Stimulated activated naive CD8-positive, alpha-beta T cell treated with anti-CD3 and anti-CD28 coated beads, Interleukin-15, amount 100 ng/mL, for 72 hours (primary cell): ENCODE data around the gene SKA1.
"Not testable (repeated sequence)": the region's sequence is repeated elsewhere in the genome, so short reads cannot be mapped to it uniquely, and the experiment has no call there.

Experiments used
- ATAC-seq: fragments of 150-1000 bp; cut with Tn5 transposase; 2 replicates; pipeline ENCODE4 v1.10.0; 2021; ENCODE audit warnings: mild to moderate bottlenecking, moderate library complexity
- DNase-seq, 2 donors: peaks; one replicate each; pipeline ENCODE4 v3.0.0; 2021 to 2022
- H3K27ac Mint-ChIP-seq, 2 donors: one replicate each; pipeline ENCODE4 v1.8.0; 2022; ENCODE audit warnings: mild to moderate bottlenecking in 2 of 2, mixed read lengths in 2 of 2, moderate library complexity in 2 of 2
- H3K27me3 Mint-ChIP-seq: one replicate; pipeline ENCODE4 v1.8.0; 2022; ENCODE audit warnings: mixed read lengths
- H3K4me1 Mint-ChIP-seq: one replicate; pipeline ENCODE4 v1.8.0; 2022; ENCODE audit warnings: mild to moderate bottlenecking, mixed read lengths
- H3K4me3 Mint-ChIP-seq, 2 donors: one replicate each; pipeline ENCODE4 v1.8.0; 2022; ENCODE audit warnings: mild to moderate bottlenecking in 2 of 2, mixed read lengths in 2 of 2, moderate library complexity in 1 of 2
- H3K9me3 Mint-ChIP-seq, 2 donors: one replicate each; pipeline ENCODE4 v1.8.0; 2022; ENCODE audit warnings: mixed read lengths in 2 of 2

Gene SKA1

DNA sequence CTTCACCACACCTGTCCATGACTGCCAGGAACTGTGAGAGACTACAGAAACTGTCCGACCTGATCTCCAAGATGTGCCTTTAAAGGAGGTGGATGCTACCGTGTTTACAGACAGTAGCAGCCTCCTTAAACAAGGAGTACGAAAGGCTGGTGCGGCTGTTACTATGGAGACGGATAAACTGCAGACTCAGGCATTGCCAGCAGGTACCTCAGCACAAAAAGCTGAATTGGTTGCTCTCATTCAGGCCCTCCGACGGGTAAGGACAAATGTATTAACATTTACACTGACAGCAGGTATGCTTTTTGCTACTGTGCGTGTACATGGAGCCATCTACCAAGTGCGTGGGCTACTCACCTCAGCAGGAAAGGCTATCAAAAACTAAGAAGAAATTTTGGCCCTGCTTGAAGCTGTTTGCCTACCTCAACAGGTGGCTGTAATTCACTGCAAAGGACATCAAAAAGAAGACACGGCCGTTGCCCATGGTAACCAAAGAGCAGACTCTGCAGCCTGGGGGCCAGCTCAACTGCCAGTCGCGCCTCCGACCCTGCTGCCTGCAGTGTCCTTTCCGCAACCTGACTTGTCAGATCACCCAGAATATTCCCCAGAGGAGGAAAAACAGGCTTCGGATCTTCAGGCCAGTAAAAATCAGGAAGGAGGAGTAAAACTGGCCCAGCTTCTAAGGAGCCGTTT is 30.9 kb downstream of the SKA1 start:
- Mint-ChIP-seq H3K27me3 (peaks cover 92% of the 10 kb centered on the region), H3K9me3 (no peaks in the 10 kb centered on the region), H3K4me3 (no peak overlapping the region), H3K27ac (no peak overlapping the region), H3K4me1 (no peaks in the 10 kb centered on the region)
- ATAC-seq (no peak), DNase-seq (no peak)

DNA sequence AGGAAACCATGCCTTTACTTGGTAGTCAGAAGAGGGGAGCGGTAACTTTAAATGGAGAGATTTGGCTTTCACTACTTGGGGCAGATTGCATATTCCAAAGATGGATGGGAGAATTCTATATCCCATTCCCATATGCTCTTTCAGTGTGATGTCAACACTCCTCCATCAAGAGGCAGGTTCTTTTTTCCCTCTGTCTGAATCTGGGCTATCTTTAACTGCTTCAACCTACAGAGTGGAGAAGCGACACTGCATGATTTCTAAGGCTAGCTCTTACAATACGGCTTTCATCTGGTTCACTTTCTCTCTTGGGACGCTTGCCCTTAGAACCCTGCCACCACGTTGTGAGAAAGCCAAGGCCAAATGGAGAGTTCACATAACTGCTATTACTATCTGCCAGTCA is 34.4 kb downstream of the SKA1 start:
- H3K27me3 Mint-ChIP-seq, result peaks cover 59% of the 10 kb centered on the region
- no peak overlapping the region for H3K27ac Mint-ChIP-seq

DNA sequence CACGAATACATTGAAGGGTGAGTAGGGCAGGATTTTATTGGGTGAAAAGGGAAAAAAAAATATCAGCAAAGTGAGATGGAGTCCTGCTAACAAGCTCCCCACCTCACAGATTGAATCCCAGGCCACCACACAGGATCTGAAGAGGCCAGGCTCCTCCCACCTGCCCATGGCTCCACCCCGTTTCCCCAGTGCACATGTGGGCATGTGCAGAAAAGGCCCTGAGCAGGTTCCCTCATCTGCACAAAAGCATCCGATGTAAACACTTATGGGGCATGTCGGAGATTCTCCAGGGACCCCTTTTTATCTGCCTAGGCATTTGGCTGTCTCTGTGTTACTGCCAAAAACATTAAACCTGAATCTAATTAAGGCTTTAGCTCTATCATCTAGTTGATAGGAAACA is 35.2 kb downstream of the SKA1 start:
- no peak for DNase-seq
- no peak overlapping the region for H3K4me3 Mint-ChIP-seq
- no peak for ATAC-seq
- peaks cover 52% of the 10 kb centered on the region for H3K27me3 Mint-ChIP-seq
- no peaks in the 10 kb centered on the region for H3K9me3 Mint-ChIP-seq
- H3K27ac Mint-ChIP-seq, result no peak overlapping the region
- H3K4me1 Mint-ChIP-seq, result no peaks in the 10 kb centered on the region

More for the DNA sequence above, 34.4 kb downstream of the SKA1 start:
- Mint-ChIP-seq H3K4me3 (no peak overlapping the region), H3K4me1 (no peaks in the 10 kb centered on the region), H3K9me3 (no peaks in the 10 kb centered on the region)
- ATAC-seq (no peak), DNase-seq (no peak)

DNA sequence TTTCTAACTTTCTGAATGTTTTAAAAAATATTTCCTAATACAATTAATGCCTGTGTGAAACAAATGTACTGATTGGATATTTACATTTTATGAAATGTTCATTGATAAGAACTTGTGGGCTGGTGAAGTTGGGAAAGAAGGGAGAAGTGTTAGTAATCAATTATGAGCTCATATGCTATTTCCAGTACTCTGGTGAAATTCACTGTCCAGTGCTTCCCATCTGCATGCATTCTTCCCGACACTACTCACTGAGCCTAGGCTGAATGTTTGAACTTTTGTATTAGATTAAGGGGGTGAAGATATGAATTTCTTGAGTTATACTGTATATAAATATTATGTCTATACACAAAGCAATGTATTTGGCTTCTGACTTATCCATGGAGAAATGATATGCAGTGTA is 36.0 kb downstream of the SKA1 start:
- Mint-ChIP-seq H3K27ac (no peak overlapping the region), H3K27me3 (peaks cover 43% of the 10 kb centered on the region), H3K9me3 (no peaks in the 10 kb centered on the region), H3K4me1 (no peaks in the 10 kb centered on the region), H3K4me3 (no peak overlapping the region)
- DNase-seq (no peak), ATAC-seq (no peak)

DNA sequence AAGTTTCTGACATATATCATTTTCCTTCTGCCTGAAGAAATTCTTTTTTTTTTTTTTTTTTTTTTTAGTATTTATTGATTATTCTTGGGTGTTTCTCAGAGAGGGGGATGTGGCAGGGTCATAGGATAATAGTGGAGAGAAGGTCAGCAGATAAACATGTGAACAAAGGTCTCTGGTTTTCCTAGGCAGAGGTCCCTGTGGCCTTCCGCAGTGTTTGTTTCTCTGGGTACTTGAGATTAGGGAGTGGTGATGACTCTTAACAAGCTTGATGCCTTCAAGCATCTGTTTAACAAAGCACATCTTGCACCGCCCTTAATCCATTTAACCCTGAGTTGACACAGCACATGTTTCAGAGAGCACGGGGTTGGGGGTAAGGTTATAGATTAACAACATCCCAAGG is 42.0 kb downstream of the SKA1 start:
- H3K4me3 Mint-ChIP-seq, H3K4me1 Mint-ChIP-seq, H3K27me3 Mint-ChIP-seq, H3K27ac Mint-ChIP-seq, DNase-seq, ATAC-seq: not testable (repeated sequence)
- peaks cover 14 to 16% of the 10 kb centered on the region in 2 donors for H3K9me3 Mint-ChIP-seq

DNA sequence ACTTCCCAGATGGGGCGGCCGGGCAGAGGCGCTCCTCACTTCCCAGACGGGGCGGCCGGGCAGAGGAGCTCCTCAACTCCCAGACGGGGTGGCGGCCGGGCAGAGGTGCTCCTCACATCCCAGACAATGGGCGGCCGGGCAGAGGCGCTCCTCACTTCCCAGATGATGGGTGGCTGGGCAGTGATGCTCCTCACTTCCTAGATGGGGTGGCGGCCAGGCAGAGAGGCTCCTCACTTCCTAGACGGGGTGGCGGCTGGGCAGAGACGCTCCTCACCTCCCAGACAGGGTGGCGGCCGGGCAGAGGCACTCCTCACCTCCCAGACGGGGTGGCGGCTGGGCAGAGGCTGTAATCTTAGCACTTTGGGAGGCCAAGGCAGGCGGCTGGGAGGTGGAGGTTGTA is 42.9 kb downstream of the SKA1 start:
- H3K4me3 Mint-ChIP-seq, H3K27me3 Mint-ChIP-seq, H3K4me1 Mint-ChIP-seq, H3K27ac Mint-ChIP-seq, DNase-seq, ATAC-seq: not testable (repeated sequence)
- peaks cover 14 to 16% of the 10 kb centered on the region in 2 donors for H3K9me3 Mint-ChIP-seq

DNA sequence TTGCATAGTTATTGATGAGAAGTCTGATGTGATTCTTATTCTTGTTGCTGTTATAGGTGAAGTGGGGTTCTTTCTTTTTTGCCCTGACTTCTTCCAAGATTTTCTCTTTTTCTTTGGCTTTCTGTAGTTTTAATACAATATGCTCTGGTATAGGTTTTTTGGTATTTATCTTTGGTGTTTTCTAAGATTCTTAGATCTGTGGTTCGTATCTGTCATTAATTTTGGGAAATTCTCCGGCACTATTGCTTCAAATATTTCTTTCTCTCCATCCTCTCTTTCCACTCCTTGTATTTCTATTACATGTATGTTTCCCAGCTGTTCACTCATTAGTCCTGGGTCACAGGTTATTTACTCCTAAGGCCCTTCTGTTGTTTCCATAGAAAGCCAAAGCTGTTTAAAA is 43.8 kb downstream of the SKA1 start:
- Mint-ChIP-seq H3K27me3 (peaks cover 8% of the 10 kb centered on the region), H3K9me3 (peaks cover 14 to 16% of the 10 kb centered on the region in 2 donors), H3K4me3 (no peak overlapping the region), H3K27ac (no peak overlapping the region), H3K4me1 (no peaks in the 10 kb centered on the region)
- ATAC-seq (no peak), DNase-seq (no peak)

DNA sequence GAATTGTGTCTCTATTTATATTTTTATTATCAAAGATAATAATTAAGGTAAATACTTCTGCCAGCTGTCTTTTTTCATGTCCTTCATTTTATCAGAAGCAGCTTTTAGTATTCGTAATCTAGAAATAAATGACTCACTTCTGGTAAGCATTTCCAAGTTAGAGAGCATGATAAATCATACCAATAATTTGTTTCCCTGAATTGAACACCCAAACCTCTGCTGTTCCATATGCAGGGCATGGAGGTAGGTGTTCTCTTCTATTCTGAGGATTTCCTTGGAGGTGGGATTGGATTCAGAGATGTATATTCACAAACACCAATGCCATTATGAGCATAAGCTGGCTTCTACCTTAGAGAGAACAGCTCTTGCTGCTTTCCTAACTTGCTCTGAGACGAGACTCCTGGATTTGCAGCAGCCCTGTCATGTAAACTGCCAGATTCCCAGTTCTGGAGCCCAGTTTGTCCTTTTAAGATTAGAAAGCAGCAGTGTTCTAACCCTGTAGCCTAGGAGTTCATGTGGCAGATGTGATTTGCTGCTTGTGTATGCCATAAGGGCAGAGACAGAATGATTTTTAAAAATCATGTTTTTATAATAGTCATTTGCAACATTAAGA is 47.5 kb downstream of the SKA1 start:
- H3K27ac Mint-ChIP-seq, result no peak overlapping the region
- DNase-seq (no peak), ATAC-seq (no peak)
- peaks cover 12% of the 10 kb centered on the region for H3K27me3 Mint-ChIP-seq
- H3K4me3 Mint-ChIP-seq, result no peak overlapping the region
- H3K4me1 Mint-ChIP-seq, result no peaks in the 10 kb centered on the region
- peaks cover 23 to 24% of the 10 kb centered on the region in 2 donors for H3K9me3 Mint-ChIP-seq

DNA sequence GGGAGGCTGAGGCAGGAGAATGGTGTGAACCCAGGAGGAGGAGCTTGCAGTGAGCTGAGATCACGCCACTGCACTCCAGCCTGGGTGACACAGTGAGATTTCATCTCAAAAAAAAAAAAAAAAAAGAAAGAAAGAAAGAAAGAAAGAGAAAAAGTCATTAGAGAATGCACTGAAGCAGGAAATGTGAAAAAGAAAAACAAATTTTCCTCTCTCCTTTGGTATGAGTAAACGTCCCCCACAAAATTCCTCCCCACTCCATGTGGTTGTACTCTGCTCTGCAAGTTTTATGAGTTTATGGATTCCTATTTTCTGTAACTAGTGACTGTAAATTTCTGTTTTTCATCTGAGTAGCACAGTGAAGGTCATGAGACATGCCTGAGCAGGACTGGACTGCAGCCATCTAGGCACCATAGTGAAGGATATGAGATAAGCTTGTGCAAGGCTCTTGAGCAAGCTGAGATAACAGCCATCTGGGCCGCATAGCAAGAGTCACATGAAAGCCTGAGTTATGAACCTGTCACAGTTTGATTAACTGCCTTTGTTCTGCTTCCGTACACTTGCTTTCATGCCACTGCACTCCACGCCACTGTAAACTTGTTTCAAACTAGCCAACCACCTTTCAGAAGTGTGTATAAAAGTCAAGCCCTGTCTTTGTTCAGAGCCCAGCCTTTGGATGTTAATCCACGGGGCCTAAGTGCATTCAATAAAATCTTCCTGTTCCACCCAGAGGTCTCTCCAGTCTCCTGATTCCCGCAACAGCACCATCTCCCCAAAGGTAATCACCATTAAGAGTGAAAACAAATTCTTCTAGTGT is 50.2 kb downstream of the SKA1 start:
- Mint-ChIP-seq H3K4me1 (no peaks in the 10 kb centered on the region), H3K27me3 (peaks cover 19% of the 10 kb centered on the region)

DNA sequence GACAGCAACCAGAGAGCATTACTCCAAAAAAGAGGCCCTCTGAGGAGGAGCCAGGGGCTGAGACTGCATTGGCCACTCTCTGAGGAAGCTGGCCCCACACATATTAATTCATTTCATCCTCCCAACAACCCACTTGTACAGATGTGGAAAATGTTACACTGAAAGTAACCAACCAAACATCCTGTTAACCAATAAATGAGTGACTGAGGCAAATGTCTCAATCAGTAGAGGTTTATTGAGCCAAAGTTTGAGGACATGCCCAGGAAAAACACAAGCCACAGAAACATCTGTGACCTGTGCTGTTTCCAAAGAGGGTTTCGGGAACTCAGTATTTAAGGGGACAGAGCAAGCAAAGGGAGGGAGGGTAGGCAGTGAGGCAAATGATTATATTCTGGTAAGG is 53.0 kb downstream of the SKA1 start:
- peaks cover 8 to 9% of the 10 kb centered on the region in 2 donors for H3K9me3 Mint-ChIP-seq
- peaks cover 12% of the 10 kb centered on the region for H3K27me3 Mint-ChIP-seq
- peak overlapping the region in 1 of 2 donors; percentile 22 for H3K27ac Mint-ChIP-seq
- DNase-seq (no peak), ATAC-seq (no peak)
- H3K4me1 Mint-ChIP-seq, result no peaks in the 10 kb centered on the region
- H3K4me3 Mint-ChIP-seq, result no peak overlapping the region

More for the DNA sequence above, 50.2 kb downstream of the SKA1 start:
- ATAC-seq, result no peak
- Mint-ChIP-seq H3K4me3 (no peak overlapping the region), H3K27ac (peak overlapping the region in 1 of 2 donors; percentile 24), H3K9me3 (peaks cover 8 to 9% of the 10 kb centered on the region in 2 donors)
- no peak for DNase-seq

DNA sequence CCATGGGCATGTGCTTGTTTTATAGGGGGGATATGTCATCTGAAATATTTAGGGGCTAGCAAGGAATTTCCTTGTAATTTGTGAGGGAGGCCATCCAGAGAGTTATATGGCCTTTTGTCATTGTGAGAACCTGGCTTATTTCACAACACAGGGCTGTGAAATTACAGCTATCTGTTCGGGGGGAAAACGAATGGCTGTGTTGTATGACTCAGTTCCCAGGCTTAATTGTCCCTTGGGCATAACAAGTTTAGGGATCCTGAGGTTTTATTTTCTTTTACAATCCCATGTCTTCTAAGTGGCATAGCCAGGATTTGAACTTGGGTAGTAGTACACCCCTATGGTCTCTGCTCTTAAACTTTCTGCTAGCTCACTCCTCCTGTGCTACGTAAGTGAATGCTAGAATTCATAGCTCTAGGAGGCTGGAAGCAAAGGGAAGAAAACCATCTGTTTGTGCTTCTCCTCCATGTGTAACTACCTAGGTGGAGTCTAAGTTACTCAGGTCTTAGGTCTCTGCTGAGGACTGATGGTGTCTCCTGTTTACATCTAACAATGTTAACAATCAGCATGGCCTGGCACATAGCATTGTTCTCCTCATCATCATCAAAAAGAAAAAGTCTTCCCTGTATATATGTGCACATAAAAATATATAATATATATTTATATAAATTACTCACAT is 53.8 kb downstream of the SKA1 start:
- Mint-ChIP-seq H3K4me1 (no peaks in the 10 kb centered on the region), H3K27me3 (peaks cover 12% of the 10 kb centered on the region), H3K27ac (no peak overlapping the region), H3K4me3 (no peak overlapping the region), H3K9me3 (peaks cover 8 to 9% of the 10 kb centered on the region in 2 donors)
- DNase-seq (no peak), ATAC-seq (no peak)

DNA sequence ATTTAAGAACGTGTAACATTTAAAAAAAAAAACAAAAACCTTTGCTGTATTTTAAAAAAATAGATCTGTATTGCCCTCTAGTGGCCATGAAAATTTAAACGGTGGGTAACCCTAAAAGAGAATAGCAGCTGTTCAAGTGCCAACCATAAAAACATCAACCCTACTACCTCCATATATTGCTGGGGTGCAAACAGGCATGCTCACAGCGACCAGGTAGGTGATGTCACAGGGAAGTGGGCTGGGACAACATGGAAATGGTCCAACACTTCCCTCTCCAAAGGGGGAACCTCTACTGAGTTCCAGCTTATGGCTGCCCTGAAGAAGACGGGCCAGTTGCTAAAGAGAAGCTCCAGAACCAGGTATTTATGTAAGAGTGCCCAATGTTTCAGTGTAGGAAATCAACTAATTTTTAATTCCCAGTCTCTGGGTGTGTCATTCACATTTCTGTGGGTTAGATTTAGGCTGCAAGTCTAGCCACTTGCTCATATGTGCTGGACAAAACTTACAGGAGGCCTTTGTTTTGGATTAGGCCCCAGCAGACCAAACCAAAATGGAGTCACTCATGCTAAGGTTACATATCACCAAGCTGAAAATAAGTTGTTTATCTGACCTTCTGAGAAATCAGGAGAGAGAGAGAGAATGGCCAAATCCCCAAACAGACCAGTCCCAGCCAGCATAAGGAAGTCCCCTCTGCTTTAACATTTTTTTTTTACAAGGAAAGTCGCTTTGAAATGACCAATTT is 54.5 kb downstream of the SKA1 start:
- DNase-seq, result no peak
- peaks cover 8 to 9% of the 10 kb centered on the region in 2 donors for H3K9me3 Mint-ChIP-seq
- H3K27ac Mint-ChIP-seq, result no peak overlapping the region
- no peak overlapping the region for H3K4me3 Mint-ChIP-seq
- peaks cover 12% of the 10 kb centered on the region for H3K27me3 Mint-ChIP-seq
- no peaks in the 10 kb centered on the region for H3K4me1 Mint-ChIP-seq
- no peak for ATAC-seq

DNA sequence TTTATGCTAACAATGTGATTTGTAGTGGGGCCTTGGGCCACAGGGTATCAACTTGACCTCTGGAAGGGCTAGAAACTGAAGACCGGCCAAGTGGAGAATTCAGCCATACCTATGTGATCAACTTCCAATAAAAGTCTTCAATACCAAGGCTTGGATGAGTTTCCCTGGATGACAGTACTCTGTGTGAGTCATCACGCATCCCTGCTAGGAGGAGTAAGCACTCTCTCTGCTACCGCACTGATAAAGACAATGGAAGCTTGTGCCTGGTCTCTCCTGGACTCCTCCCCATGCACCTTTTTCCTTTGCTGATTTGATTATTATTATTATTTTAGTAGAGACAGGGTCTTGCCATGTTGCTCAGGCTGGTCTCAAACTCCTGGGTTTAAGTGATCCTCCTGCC is 58.1 kb downstream of the SKA1 start:
- no peak overlapping the region for H3K4me3 Mint-ChIP-seq
- DNase-seq, result no peak
- no peak for ATAC-seq
- no peaks in the 10 kb centered on the region for H3K9me3 Mint-ChIP-seq
- no peaks in the 10 kb centered on the region for H3K4me1 Mint-ChIP-seq
- H3K27me3 Mint-ChIP-seq, result peaks cover 2% of the 10 kb centered on the region
- no peak overlapping the region for H3K27ac Mint-ChIP-seq

DNA sequence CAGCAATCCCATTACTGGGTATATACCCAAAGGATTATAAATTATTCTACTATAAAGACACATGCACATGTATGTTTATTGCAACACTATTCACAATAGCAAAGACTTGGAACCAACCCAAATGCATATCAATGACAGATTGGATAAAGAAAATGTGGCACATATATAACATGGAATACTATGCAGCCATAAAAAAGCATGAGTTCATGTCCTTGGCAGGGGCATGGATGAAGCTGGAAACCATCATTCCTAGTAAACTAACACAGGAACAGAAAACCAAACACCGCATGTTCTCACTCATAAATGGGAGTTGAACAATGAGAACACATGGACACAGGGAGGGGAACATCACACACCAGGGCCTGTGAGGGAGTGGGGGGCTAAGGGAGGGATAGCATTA is 61.9 kb downstream of the SKA1 start:
- not testable (repeated sequence) for ATAC-seq, H3K27ac Mint-ChIP-seq, H3K9me3 Mint-ChIP-seq, H3K4me1 Mint-ChIP-seq, H3K27me3 Mint-ChIP-seq, DNase-seq, H3K4me3 Mint-ChIP-seq

DNA sequence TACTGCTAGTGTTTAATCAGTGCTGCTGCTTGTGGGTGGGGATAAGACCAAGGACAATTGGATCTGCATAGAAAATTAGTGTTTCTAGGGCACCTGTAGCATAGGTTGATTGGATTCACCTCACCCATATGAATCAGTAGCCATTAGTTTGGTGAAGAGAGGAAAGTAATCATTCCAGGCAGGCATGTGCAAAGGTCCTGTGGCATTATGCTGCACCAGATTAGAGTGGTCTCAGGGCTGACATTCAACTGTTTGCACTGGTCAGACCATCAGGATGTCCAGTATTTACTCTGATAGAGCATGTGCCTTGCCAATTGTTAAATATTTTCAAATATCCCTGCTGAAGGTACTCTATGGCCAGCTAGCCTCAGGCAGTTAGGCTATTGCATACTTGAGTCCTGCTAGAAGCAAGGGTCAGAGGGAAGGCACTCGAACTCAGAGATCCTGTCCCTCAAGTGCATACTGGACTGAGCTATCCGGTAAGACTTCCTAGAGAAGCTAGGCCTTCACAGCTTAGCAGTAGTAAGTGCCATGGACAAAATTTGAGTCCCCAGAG is 64.7 kb downstream of the SKA1 start:
- Mint-ChIP-seq H3K4me1 (no peaks in the 10 kb centered on the region), H3K4me3 (no peak overlapping the region), H3K27me3 (no peaks in the 10 kb centered on the region), H3K27ac (no peak overlapping the region), H3K9me3 (peaks cover 0 to 2% of the 10 kb centered on the region in 2 donors)
- DNase-seq (no peak), ATAC-seq (no peak)
